GM10248 (cell line): Measurements from ENCODE around the gene TRIM69.
"Not testable (repeated sequence)": the region's sequence is repeated elsewhere in the genome, so short reads cannot be mapped to it uniquely, and the experiment has no call there.

Source experiments
- CTCF ChIA-PET: fragments of 300-600 bp; sonication (Branson Sonifier 250); formaldehyde crosslinking; extraction: SDS; loops from one replicate; lab custom pipeline; 2021; ENCODE audit warnings: antibody characterized with exemption; lab: Yijun Ruan, JAX
- POLR2A ChIA-PET: fragments of 350-650 bp; sonication (Branson Sonifier 250); formaldehyde crosslinking; extraction: SDS; loops from one replicate; lab custom pipeline; 2020; ENCODE audit warnings: antibody characterized with exemption; lab: Yijun Ruan, JAX
- DNase-seq: peaks from one replicate; pipeline ENCODE4 v3.0.0; 2012; ENCODE audit errors: extremely low spot score
- CTCF ChIP-seq: IDR thresholded peaks from 2 replicates; pipeline ENCODE4 v1.5.1; 2012; ENCODE audit warnings: mild to moderate bottlenecking, low read depth; ENCODE audit errors: extremely low read depth, missing control alignments, control extremely low read depth

Gene TRIM69

GRCh38 chr15:44715797-44716334, 20.5 kb upstream of the TRIM69 start:
- ChIA-PET CTCF (interaction anchor here (4.2 to 13.9 kb wide), 3 partner anchors 12 to 51 kb away, joined by 16 to 120 read pairs (median 117); partner anchors contain the start of genes SPG11 and TRIM69), POLR2A (interaction anchor here (6.1 to 6.9 kb wide), 2 partner anchors 13 to 51 kb away, joined by 69 to 112 read pairs; partner anchors contain the start of gene SPG11)
- DNase-seq = no peak
- no peak for TF ChIP-seq CTCF

GRCh38 chr15:44716983-44717602, 19.2 kb upstream of the TRIM69 start:
- POLR2A ChIA-PET = no interaction called here
- no peak for TF ChIP-seq CTCF
- CTCF ChIA-PET = interaction anchor here (1.2 to 13.9 kb wide), 3 partner anchors 13 to 52 kb away, joined by 4 to 120 read pairs (median 117); partner anchors contain the start of genes SPG11 and TRIM69
- DNase-seq = no peak

- TF ChIP-seq CTCF = no peak
- DNase-seq = no peak
- ChIA-PET POLR2A (interaction anchor here (0.7 to 3.0 kb wide), 3 partner anchors 10 to 17 kb away, joined by 3 to 14 read pairs (median 6); partner anchors contain the start of gene TRIM69), CTCF (interaction anchor here (1.0 to 13.9 kb wide), 3 partner anchors 19 to 53 kb away, joined by 3 to 120 read pairs (median 117); partner anchors contain the start of genes SPG11 and TRIM69)
Observed at GRCh38 chr15:44718180-44718926, 18.0 kb upstream of the TRIM69 start.

GRCh38 chr15:44718927-44719292, 17.4 kb upstream of the TRIM69 start:
- DNase-seq = no peak
- ChIA-PET CTCF (interaction anchor here (1.0 to 13.9 kb wide), 3 partner anchors 18 to 54 kb away, joined by 3 to 120 read pairs (median 117); partner anchors contain the start of genes SPG11 and TRIM69), POLR2A (interaction anchor here (1.7 to 3.0 kb wide), 3 partner anchors 9 to 55 kb away, joined by 5 to 14 read pairs (median 6); partner anchors contain the start of genes SPG11 and TRIM69)

GRCh38 chr15:44719293-44719999, 16.9 kb upstream of the TRIM69 start:
- DNase-seq = peak; percentile 37
- no peak for TF ChIP-seq CTCF
- CTCF ChIA-PET = interaction anchor here (1.0 to 13.9 kb wide), 3 partner anchors 17 to 54 kb away, joined by 3 to 120 read pairs (median 117); partner anchors contain the start of genes SPG11 and TRIM69
- POLR2A ChIA-PET = interaction anchor here (0.5 to 3.8 kb wide), 7 partner anchors 7 to 148 kb away, joined by 3 to 35 read pairs (median 6); partner anchors contain the start of genes B2M, PATL2, SPG11 and TRIM69

More at GRCh38 chr15:44718927-44719292, 17.4 kb upstream of the TRIM69 start:
- no peak for TF ChIP-seq CTCF

- not testable (repeated sequence) for DNase-seq
- ChIA-PET CTCF (interaction anchor here (13.3 to 13.9 kb wide), 2 partner anchors 17 to 55 kb away, joined by 117 to 120 read pairs; partner anchors contain the start of genes SPG11 and TRIM69), POLR2A (interaction anchor here (0.5 to 3.8 kb wide), 5 partner anchors 8 to 56 kb away, joined by 4 to 35 read pairs (median 13); partner anchors contain the start of genes B2M, PATL2, SPG11 and TRIM69)
Observed at GRCh38 chr15:44720000-44720435, 16.3 kb upstream of the TRIM69 start.
